NCI-H510A (cell line): ENCODE data around the gene ASCL3.
A peak's percentile ranks its signal among the peaks of the same experiment; 100 is the strongest.
"Not testable (repeated sequence)": the region's sequence is repeated elsewhere in the genome, so short reads cannot be mapped to it uniquely, and the experiment has no call there.

Experiments
- DNase-seq: peaks from one replicate; lab custom pipeline; 2025; lab: John Stamatoyannopoulos, UW

Gene ASCL3

GRCh38 chr11:8947230-8947943 is 4.6 kb upstream of the ASCL3 start:
- no peak for DNase-seq

GRCh38 chr11:8941341-8942103 is 1.3 kb downstream of the ASCL3 start:
- no peak for DNase-seq

GRCh38 chr11:8937659-8938058 is 5.2 kb downstream of the ASCL3 start:
- DNase-seq = no peak

- no peak for DNase-seq
These were observed 5.7 kb downstream of the ASCL3 start for GRCh38 chr11:8937159-8937558.

- DNase-seq = not testable (repeated sequence)
These were observed 7.0 kb downstream of the ASCL3 start for GRCh38 chr11:8935789-8936188.

- DNase-seq = no peak
These were observed 7.9 kb downstream of the ASCL3 start for GRCh38 chr11:8934742-8935488.

- no peak for DNase-seq
These were observed 8.9 kb downstream of the ASCL3 start for GRCh38 chr11:8933931-8934330.

GRCh38 chr11:8932564-8933180 is 10.1 kb downstream of the ASCL3 start, which contains the start of gene C11orf16:
Gene C11orf16 (minus strand): TSS chr11:8932947. CDS start chr11:8932308, 639 bp downstream.
- no peak for DNase-seq

GRCh38 chr11:8930456-8931175 is 12.2 kb downstream of the ASCL3 start:
- no peak for DNase-seq

GRCh38 chr11:8928981-8929615 is 13.7 kb downstream of the ASCL3 start:
- DNase-seq = no peak

- no peak for DNase-seq
These were observed 14.6 kb downstream of the ASCL3 start for GRCh38 chr11:8928205-8928604.

- DNase-seq = no peak
These were observed 15.6 kb downstream of the ASCL3 start for GRCh38 chr11:8927233-8927632.

- DNase-seq = no peak
These were observed 16.6 kb downstream of the ASCL3 start for GRCh38 chr11:8926236-8926635.

- no peak for DNase-seq
These were observed 17.1 kb downstream of the ASCL3 start for GRCh38 chr11:8925711-8926110.

- DNase-seq = no peak
These were observed 20.1 kb downstream of the ASCL3 start for GRCh38 chr11:8922691-8923090.

GRCh38 chr11:8917157-8917825 is 25.5 kb downstream of the ASCL3 start:
- DNase-seq = no peak

GRCh38 chr11:8914661-8915018 is 28.2 kb downstream of the ASCL3 start:
- DNase-seq = no peak

- no peak for DNase-seq
These were observed 28.7 kb downstream of the ASCL3 start for GRCh38 chr11:8913961-8914660.

GRCh38 chr11:8911029-8911823 is 31.6 kb downstream of the ASCL3 start, which contains the start of gene AKIP1:
Gene AKIP1 (plus strand): TSS chr11:8911189. CDS start chr11:8911450, 261 bp downstream.
- peak; percentile 84 for DNase-seq
